ENCODE data around the gene PLPPR5. TPM values are rescaled to one million over a fixed set of nuclear protein-coding genes. Genes with fewer than 3 reads are reported as not detected.
"Not testable (repeated sequence)": the region's sequence is repeated elsewhere in the genome, so short reads cannot be mapped to it uniquely, and the experiment has no call there.

Gene PLPPR5
- polyA plus RNA-seq, 4 donors: 0.06 to 0.27 (median 0.09) TPM; not detected in 1

GRCh38 chr1:98881234-98881633, 123.4 kb downstream of the PLPPR5 start:
- not testable (repeated sequence) for H3K27ac ChIP-seq (ENCODE audit: low read depth in 1 of 3, low read length in 2 of 3); H3K4me3 ChIP-seq (ENCODE audit: low read depth in 1 of 3, low read length in 3 of 3); H3K36me3 ChIP-seq (ENCODE audit: control insufficient read depth in 3 of 3, insufficient read depth in 2 of 3, low read depth in 1 of 3, low read length in 3 of 3); FAIRE-seq; H3K9me3 ChIP-seq (ENCODE audit: control insufficient read depth in 2 of 2, insufficient read depth in 1 of 2, low read depth in 1 of 2, low read length in 1 of 2); H3K4me1 ChIP-seq (ENCODE audit: control insufficient read depth in 3 of 3, insufficient read depth in 2 of 3, low read depth in 1 of 3, low read length in 2 of 3); DNase-seq; H3K27me3 ChIP-seq (ENCODE audit: control insufficient read depth in 3 of 3, insufficient read depth in 3 of 3, low read length in 3 of 3)
- WGBS, 3 donors: 84 to 92% (median 86%) methylated on average over 11 of the region's 11 CpGs

GRCh38 chr1:98874828-98875227, 129.8 kb downstream of the PLPPR5 start:
- peak in 1 of 2 donors; percentile 2 for DNase-seq
- no peaks in the 10 kb centered on the region for H3K36me3 ChIP-seq (ENCODE audit: control insufficient read depth in 3 of 3, insufficient read depth in 2 of 3, low read depth in 1 of 3, low read length in 3 of 3)
- H3K4me1 ChIP-seq (ENCODE audit: control insufficient read depth in 3 of 3, insufficient read depth in 2 of 3, low read depth in 1 of 3, low read length in 2 of 3): no peaks in the 10 kb centered on the region
- H3K4me3 ChIP-seq (ENCODE audit: low read depth in 1 of 3, low read length in 3 of 3): no peak overlapping the region
- no peak overlapping the region for H3K27ac ChIP-seq (ENCODE audit: low read depth in 1 of 3, low read length in 2 of 3)
- no peaks in the 10 kb centered on the region for H3K9me3 ChIP-seq (ENCODE audit: control insufficient read depth in 2 of 2, insufficient read depth in 1 of 2, low read depth in 1 of 2, low read length in 1 of 2)
- H3K27me3 ChIP-seq (ENCODE audit: control insufficient read depth in 3 of 3, insufficient read depth in 3 of 3, low read length in 3 of 3): no peaks in the 10 kb centered on the region
- no peak for FAIRE-seq
- 65 to 82% (median 77%) methylated on average over 2 of the region's 2 CpGs for WGBS, 3 donors

- Histone ChIP-seq H3K4me1 (ENCODE audit: control insufficient read depth in 3 of 3, insufficient read depth in 2 of 3, low read depth in 1 of 3, low read length in 2 of 3) (no peaks in the 10 kb centered on the region), H3K36me3 (ENCODE audit: control insufficient read depth in 3 of 3, insufficient read depth in 2 of 3, low read depth in 1 of 3, low read length in 3 of 3) (no peaks in the 10 kb centered on the region), H3K4me3 (ENCODE audit: low read depth in 1 of 3, low read length in 3 of 3) (no peak overlapping the region), H3K9me3 (ENCODE audit: control insufficient read depth in 2 of 2, insufficient read depth in 1 of 2, low read depth in 1 of 2, low read length in 1 of 2) (peaks cover 0 to 5% of the 10 kb centered on the region in 2 donors), H3K27me3 (ENCODE audit: control insufficient read depth in 3 of 3, insufficient read depth in 3 of 3, low read length in 3 of 3) (no peaks in the 10 kb centered on the region), H3K27ac (ENCODE audit: low read depth in 1 of 3, low read length in 2 of 3) (peak overlapping the region in 1 of 3 donors; percentile 59)
- DNase-seq (peak; percentile 6 to 61), FAIRE-seq (no peak)
- WGBS, 3 donors: 59 to 70% (median 64%) methylated on average over 9 of the region's 9 CpGs
These were observed 133.4 kb downstream of the PLPPR5 start for GRCh38 chr1:98870959-98871903.

- no peaks in the 10 kb centered on the region for H3K36me3 ChIP-seq (ENCODE audit: control insufficient read depth in 3 of 3, insufficient read depth in 2 of 3, low read depth in 1 of 3, low read length in 3 of 3)
- 18 to 55% (median 20%) methylated on average over 1 of the region's 1 CpG for WGBS, 3 donors
- FAIRE-seq (no peak), DNase-seq (no peak)
- H3K4me3 ChIP-seq (ENCODE audit: low read depth in 1 of 3, low read length in 3 of 3): no peak overlapping the region
- H3K9me3 ChIP-seq (ENCODE audit: control insufficient read depth in 2 of 2, insufficient read depth in 1 of 2, low read depth in 1 of 2, low read length in 1 of 2): peaks cover 0 to 6% of the 10 kb centered on the region in 2 donors
- H3K27me3 ChIP-seq (ENCODE audit: control insufficient read depth in 3 of 3, insufficient read depth in 3 of 3, low read length in 3 of 3): no peaks in the 10 kb centered on the region
- H3K27ac ChIP-seq (ENCODE audit: low read depth in 1 of 3, low read length in 2 of 3): no peak overlapping the region
- H3K4me1 ChIP-seq (ENCODE audit: control insufficient read depth in 3 of 3, insufficient read depth in 2 of 3, low read depth in 1 of 3, low read length in 2 of 3): no peaks in the 10 kb centered on the region
These were observed 138.9 kb downstream of the PLPPR5 start for GRCh38 chr1:98865796-98866195.

- WGBS, 3 donors: 45 to 64% (median 56%) methylated on average over 1 of the region's 1 CpG
- Histone ChIP-seq H3K36me3 (ENCODE audit: control insufficient read depth in 3 of 3, insufficient read depth in 2 of 3, low read depth in 1 of 3, low read length in 3 of 3) (no peaks in the 10 kb centered on the region), H3K27me3 (ENCODE audit: control insufficient read depth in 3 of 3, insufficient read depth in 3 of 3, low read length in 3 of 3) (no peaks in the 10 kb centered on the region), H3K27ac (ENCODE audit: low read depth in 1 of 3, low read length in 2 of 3) (no peak overlapping the region), H3K4me1 (ENCODE audit: control insufficient read depth in 3 of 3, insufficient read depth in 2 of 3, low read depth in 1 of 3, low read length in 2 of 3) (no peaks in the 10 kb centered on the region), H3K4me3 (ENCODE audit: low read depth in 1 of 3, low read length in 3 of 3) (no peak overlapping the region), H3K9me3 (ENCODE audit: control insufficient read depth in 2 of 2, insufficient read depth in 1 of 2, low read depth in 1 of 2, low read length in 1 of 2) (no peaks in the 10 kb centered on the region)
- DNase-seq (no peak), FAIRE-seq (no peak)
These were observed 144.3 kb downstream of the PLPPR5 start for GRCh38 chr1:98860329-98860728.

GRCh38 chr1:98854137-98854536, 150.5 kb downstream of the PLPPR5 start:
- Histone ChIP-seq H3K9me3 (ENCODE audit: control insufficient read depth in 2 of 2, insufficient read depth in 1 of 2, low read depth in 1 of 2, low read length in 1 of 2) (no peaks in the 10 kb centered on the region), H3K27ac (ENCODE audit: low read depth in 1 of 3, low read length in 2 of 3) (no peak overlapping the region), H3K27me3 (ENCODE audit: control insufficient read depth in 3 of 3, insufficient read depth in 3 of 3, low read length in 3 of 3) (no peaks in the 10 kb centered on the region), H3K36me3 (ENCODE audit: control insufficient read depth in 3 of 3, insufficient read depth in 2 of 3, low read depth in 1 of 3, low read length in 3 of 3) (no peaks in the 10 kb centered on the region), H3K4me3 (ENCODE audit: low read depth in 1 of 3, low read length in 3 of 3) (no peak overlapping the region), H3K4me1 (ENCODE audit: control insufficient read depth in 3 of 3, insufficient read depth in 2 of 3, low read depth in 1 of 3, low read length in 2 of 3) (no peaks in the 10 kb centered on the region)
- FAIRE-seq (no peak), DNase-seq (no peak)
- 31 to 35% (median 33%) methylated on average over 4 of the region's 4 CpGs for WGBS, 3 donors

GRCh38 chr1:98849969-98850636, 154.6 kb downstream of the PLPPR5 start:
- FAIRE-seq: no peak
- 66 to 85% (median 68%) methylated on average over 1 of the region's 1 CpG for WGBS, 3 donors

GRCh38 chr1:98842241-98842640, 162.4 kb downstream of the PLPPR5 start:
- no peak overlapping the region for H3K27ac ChIP-seq (ENCODE audit: low read depth in 1 of 3, low read length in 2 of 3)
- FAIRE-seq (no peak), DNase-seq (no peak)
- H3K36me3 ChIP-seq (ENCODE audit: control insufficient read depth in 3 of 3, insufficient read depth in 2 of 3, low read depth in 1 of 3, low read length in 3 of 3): no peaks in the 10 kb centered on the region
- H3K4me3 ChIP-seq (ENCODE audit: low read depth in 1 of 3, low read length in 3 of 3): no peak overlapping the region
- H3K27me3 ChIP-seq (ENCODE audit: control insufficient read depth in 3 of 3, insufficient read depth in 3 of 3, low read length in 3 of 3): no peaks in the 10 kb centered on the region
- 20 to 63% (median 25%) methylated on average over 2 of the region's 2 CpGs for WGBS, 3 donors
- no peaks in the 10 kb centered on the region for H3K9me3 ChIP-seq (ENCODE audit: control insufficient read depth in 2 of 2, insufficient read depth in 1 of 2, low read depth in 1 of 2, low read length in 1 of 2)
- H3K4me1 ChIP-seq (ENCODE audit: control insufficient read depth in 3 of 3, insufficient read depth in 2 of 3, low read depth in 1 of 3, low read length in 2 of 3): no peaks in the 10 kb centered on the region

More at GRCh38 chr1:98849969-98850636, 154.6 kb downstream of the PLPPR5 start:
- Histone ChIP-seq H3K27ac (ENCODE audit: low read depth in 1 of 3, low read length in 2 of 3) (no peak overlapping the region), H3K4me1 (ENCODE audit: control insufficient read depth in 3 of 3, insufficient read depth in 2 of 3, low read depth in 1 of 3, low read length in 2 of 3) (no peaks in the 10 kb centered on the region), H3K27me3 (ENCODE audit: control insufficient read depth in 3 of 3, insufficient read depth in 3 of 3, low read length in 3 of 3) (no peaks in the 10 kb centered on the region), H3K9me3 (ENCODE audit: control insufficient read depth in 2 of 2, insufficient read depth in 1 of 2, low read depth in 1 of 2, low read length in 1 of 2) (no peaks in the 10 kb centered on the region), H3K4me3 (ENCODE audit: low read depth in 1 of 3, low read length in 3 of 3) (no peak overlapping the region), H3K36me3 (ENCODE audit: control insufficient read depth in 3 of 3, insufficient read depth in 2 of 3, low read depth in 1 of 3, low read length in 3 of 3) (no peaks in the 10 kb centered on the region)
- no peak for DNase-seq
